ENCODE results near the gene SUPT20HL1.

GRCh38 chrX:24396236-24396930 is 35.9 kb downstream of the SUPT20HL1 start:
- no peak for TF ChIP-seq MAZ (IDR thresholded peaks at IDR 0.05; ENCODE audit: borderline replicate concordance, low read depth, low read length)
- TF ChIP-seq, protein P1, sequence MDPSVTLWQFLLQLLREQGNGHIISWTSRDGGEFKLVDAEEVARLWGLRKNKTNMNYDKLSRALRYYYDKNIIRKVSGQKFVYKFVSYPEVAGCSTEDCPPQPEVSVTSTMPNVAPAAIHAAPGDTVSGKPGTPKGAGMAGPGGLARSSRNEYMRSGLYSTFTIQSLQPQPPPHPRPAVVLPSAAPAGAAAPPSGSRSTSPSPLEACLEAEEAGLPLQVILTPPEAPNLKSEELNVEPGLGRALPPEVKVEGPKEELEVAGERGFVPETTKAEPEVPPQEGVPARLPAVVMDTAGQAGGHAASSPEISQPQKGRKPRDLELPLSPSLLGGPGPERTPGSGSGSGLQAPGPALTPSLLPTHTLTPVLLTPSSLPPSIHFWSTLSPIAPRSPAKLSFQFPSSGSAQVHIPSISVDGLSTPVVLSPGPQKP (IDR thresholded peaks at IDR 0.05; ENCODE audit: borderline replicate concordance, low read depth, low read length): no peak
- no peak for TF ChIP-seq CTCF (conservative IDR thresholded peaks at IDR 0.05; ENCODE audit: low read depth, low read length)
- no peak for TF ChIP-seq POLR2A (IDR thresholded peaks at IDR 0.05; ENCODE audit: low read depth, low read length)
- no peak for TF ChIP-seq RCOR1 (IDR thresholded peaks at IDR 0.05; ENCODE audit: insufficient replicate concordance, low read length)

All from IMR-90 (cell line).